IMR-90 (cell line): ENCODE measurements around the gene TRIM24. TPM values are rescaled to one million over a fixed set of nuclear protein-coding genes. Genes with fewer than 3 reads are reported as not detected.

Source experiments
- ATAC-seq: fragments of 200-7000 bp; cut with Tn5 transposase; 2 replicates; pipeline ENCODE4 v1.9.1; 2020; ENCODE audit warnings: low read depth, mild to moderate bottlenecking, moderate library complexity
- BruUV-seq: library from RNA; stranded (reverse); fragments of 400-500 nt; replicated peaks from 2 replicates; lab custom pipeline; 2021; lab: Mats Ljungman, UMichigan
- CTCF ChIA-PET: fragments of 300-600 bp; formaldehyde crosslinking; extraction: SDS; loops from one replicate; lab custom pipeline; 2021; ENCODE audit warnings: antibody characterized with exemption; lab: Yijun Ruan, JAX
- POLR2A ChIA-PET: fragments of 300-600 bp; sonication (Branson Sonifier 250); formaldehyde crosslinking; loops from one replicate; lab custom pipeline; 2022; ENCODE audit warnings: antibody characterized with exemption; ENCODE audit not compliant: unreplicated experiment; lab: Charles Lee
- DNase-seq: peaks from one replicate; pipeline ENCODE4 v3.0.0; 2013
- H2AFZ ChIP-seq: replicated peaks from 2 replicates; pipeline ENCODE3; 2013; ENCODE audit warnings: low read length, mild to moderate bottlenecking; ENCODE audit not compliant: poor library complexity
- H2AK5ac ChIP-seq: 2 replicates; pipeline ENCODE4 v1.6.1; 2013; ENCODE audit warnings: low read depth, low read length, inconsistent platforms
- H2AK9ac ChIP-seq: replicated peaks from 2 replicates; pipeline ENCODE3; 2013; ENCODE audit warnings: mild to moderate bottlenecking, low read depth, low read length, moderate library complexity; ENCODE audit not compliant: poor library complexity
- H2BK120ac ChIP-seq: 2 replicates; pipeline ENCODE4 v1.6.1; 2013; ENCODE audit warnings: low read depth, low read length, inconsistent platforms
- H2BK15ac ChIP-seq: 3 replicates; pipeline ENCODE4 v1.6.1; 2013; ENCODE audit warnings: low read depth, low read length, inconsistent platforms
- H2BK20ac ChIP-seq: 2 replicates; pipeline ENCODE4 v1.6.1; 2013; ENCODE audit warnings: low read depth, mild to moderate bottlenecking, inconsistent platforms, low read length, moderate library complexity
- H2BK5ac ChIP-seq: 2 replicates; pipeline ENCODE4 v1.6.1; 2013; ENCODE audit warnings: mild to moderate bottlenecking, low read depth, low read length, inconsistent platforms; ENCODE audit not compliant: poor library complexity, severe bottlenecking
- H3K14ac ChIP-seq: replicated peaks from 2 replicates; pipeline ENCODE4 v1.6.1; 2013; ENCODE audit warnings: low read depth, low read length, inconsistent platforms
- H3K18ac ChIP-seq: 2 replicates; pipeline ENCODE4 v1.6.1; 2013; ENCODE audit warnings: low read depth, low read length, control low read depth
- H3K23ac ChIP-seq: 2 replicates; pipeline ENCODE4 v1.6.1; 2013; ENCODE audit warnings: low read depth, low read length, inconsistent platforms
- H3K27ac ChIP-seq: 2 replicates; pipeline ENCODE4 v1.5.1; 2013; ENCODE audit warnings: mild to moderate bottlenecking, control low read depth, low read length; ENCODE audit not compliant: insufficient read depth
- H3K27me3 ChIP-seq: 2 replicates; pipeline ENCODE4 v1.6.1; 2013; ENCODE audit warnings: low read length; ENCODE audit not compliant: control insufficient read depth, insufficient read depth
- H3K36me3 ChIP-seq: 2 replicates; pipeline ENCODE4 v1.6.1; 2013; ENCODE audit warnings: low read length, mixed read lengths; ENCODE audit not compliant: control insufficient read depth, insufficient read depth
- H3K4ac ChIP-seq: 2 replicates; pipeline ENCODE4 v1.6.1; 2013; ENCODE audit warnings: low read depth, low read length, inconsistent platforms
- H3K4me1 ChIP-seq: 2 replicates; pipeline ENCODE4 v1.6.1; 2013; ENCODE audit warnings: low read length, mixed read lengths; ENCODE audit not compliant: control insufficient read depth, insufficient read depth
- H3K4me2 ChIP-seq: 2 replicates; pipeline ENCODE4 v1.6.1; 2013; ENCODE audit warnings: low read depth, mild to moderate bottlenecking, control low read depth, low read length, moderate library complexity
- H3K4me3 ChIP-seq: 2 replicates; pipeline ENCODE4 v1.5.1; 2013; ENCODE audit warnings: low read depth, mild to moderate bottlenecking, control low read depth, low read length, moderate library complexity; ENCODE audit not compliant: insufficient read depth
- H3K56ac ChIP-seq: 2 replicates; pipeline ENCODE4 v1.6.1; 2013; ENCODE audit warnings: low read length, inconsistent platforms; ENCODE audit not compliant: insufficient read depth; ENCODE audit errors: extremely low read depth
- H3K79me1 ChIP-seq, 2 experiments: 2 replicates each; pipeline ENCODE4 v1.6.1; 2013; ENCODE audit warnings: low read length in 2 of 2, inconsistent platforms in 1 of 2, low read depth in 1 of 2
- H3K9ac ChIP-seq: 2 replicates; pipeline ENCODE4 v1.6.1; 2013; ENCODE audit warnings: low read depth, low read length, control low read depth
- H3K9me1 ChIP-seq: 2 replicates; pipeline ENCODE4 v1.6.1; 2013; ENCODE audit warnings: low read length, inconsistent platforms; ENCODE audit not compliant: insufficient read depth
- H3K9me3 ChIP-seq: 2 replicates; pipeline ENCODE4 v1.6.1; 2013; ENCODE audit warnings: low read length; ENCODE audit not compliant: control insufficient read depth, insufficient read depth
- H4K20me1 ChIP-seq: 2 replicates; pipeline ENCODE4 v1.6.1; 2013; ENCODE audit warnings: low read length, inconsistent platforms; ENCODE audit not compliant: insufficient read depth
- H4K5ac ChIP-seq: 2 replicates; pipeline ENCODE4 v1.6.1; 2013; ENCODE audit warnings: mild to moderate bottlenecking, low read depth, low read length, control low read depth
- H4K8ac ChIP-seq, 2 experiments: 2 replicates each; pipeline ENCODE4 v1.6.1; 2013; ENCODE audit warnings: low read depth in 2 of 2, low read length in 2 of 2, control low read depth in 1 of 2, inconsistent platforms in 1 of 2
- H4K91ac ChIP-seq: 2 replicates; pipeline ENCODE4 v1.6.1; 2013; ENCODE audit warnings: low read depth, low read length, inconsistent platforms; ENCODE audit not compliant: insufficient read depth
- BHLHE40 ChIP-seq: fragments of 150-350 bp; IDR thresholded peaks from 2 replicates; pipeline ENCODE4 v1.6.1; 2016; ENCODE audit warnings: mild to moderate bottlenecking, low read depth, low read length
- CEBPB ChIP-seq: IDR thresholded peaks from 2 replicates; pipeline ENCODE4 v1.6.1; 2012; ENCODE audit warnings: low read depth, low read length, improper control_type of control experiment
- CHD1 ChIP-seq: IDR thresholded peaks from 2 replicates; pipeline ENCODE4 v1.6.1; 2012; ENCODE audit warnings: low read depth, low read length, improper control_type of control experiment
- CTCF ChIP-seq: conservative IDR thresholded peaks from 2 replicates; pipeline ENCODE4 v1.5.1; 2012; ENCODE audit warnings: mild to moderate bottlenecking, low read depth, low read length, improper control_type of control experiment
- ELK1 ChIP-seq: fragments of 150-350 bp; IDR thresholded peaks from 2 replicates; pipeline ENCODE4 v1.6.1; 2016; ENCODE audit warnings: low read depth, mild to moderate bottlenecking, low read length, moderate library complexity, borderline replicate concordance
- FOS ChIP-seq: fragments of 150-350 bp; IDR thresholded peaks from 2 replicates; pipeline ENCODE4 v1.6.1; 2016; ENCODE audit warnings: low read depth, low read length
- MAFK ChIP-seq: IDR thresholded peaks from 2 replicates; pipeline ENCODE4 v1.6.1; 2012; ENCODE audit warnings: low read depth, low read length, improper control_type of control experiment
- MAZ ChIP-seq: IDR thresholded peaks from 2 replicates; pipeline ENCODE4 v1.6.1; 2012; ENCODE audit warnings: low read depth, mild to moderate bottlenecking, low read length, improper control_type of control experiment, moderate library complexity, borderline replicate concordance
- MXI1 ChIP-seq: IDR thresholded peaks from 2 replicates; pipeline ENCODE4 v1.6.1; 2012; ENCODE audit warnings: low read depth, mild to moderate bottlenecking, low read length, moderate library complexity, borderline replicate concordance
- NFE2L2 ChIP-seq: fragments of 150-350 bp; IDR thresholded peaks from 2 replicates; pipeline ENCODE4 v1.6.1; 2016; ENCODE audit warnings: low read depth, mild to moderate bottlenecking, low read length
- POLR2A ChIP-seq: IDR thresholded peaks from 2 replicates; pipeline ENCODE4 v1.6.1; 2012; ENCODE audit warnings: mild to moderate bottlenecking, low read depth, low read length
- RAD21 ChIP-seq: IDR thresholded peaks from 2 replicates; pipeline ENCODE4 v1.6.1; 2012; ENCODE audit warnings: low read length, improper control_type of control experiment
- RCOR1 ChIP-seq: IDR thresholded peaks from 2 replicates; pipeline ENCODE4 v1.6.1; 2012; ENCODE audit warnings: mild to moderate bottlenecking, low read length, improper control_type of control experiment; ENCODE audit not compliant: insufficient replicate concordance
- RFX5 ChIP-seq: IDR thresholded peaks from 2 replicates; pipeline ENCODE4 v1.8.0; 2012; ENCODE audit warnings: low read depth, mild to moderate bottlenecking, low read length, moderate library complexity
- SMC3 ChIP-seq: fragments of 150-350 bp; IDR thresholded peaks from 2 replicates; pipeline ENCODE4 v1.6.1; 2016; ENCODE audit warnings: low read depth, mild to moderate bottlenecking, antibody characterized with exemption, low read length, moderate library complexity
- USF2 ChIP-seq: fragments of 150-350 bp; IDR thresholded peaks from 2 replicates; pipeline ENCODE4 v1.6.1; 2017; ENCODE audit warnings: mild to moderate bottlenecking, antibody characterized with exemption, low read length, low read depth
- WGBS, 2 experiments: methylation state at CpG; one replicate each; pipeline versions ENCODE4 v1.1.5 to v1.1.7; 2013; ENCODE audit warnings: missing lambda C conversion rate in 2 of 2; ENCODE audit not compliant: insufficient read length in 1 of 2; ENCODE audit errors: extremely low coverage in 2 of 2; 5-methylcytosine and 5-hydroxymethylcytosine counted together
- dilution Hi-C: fragments of 300-500 bp; cut with HindIII; formaldehyde crosslinking; loops from one replicate; pipeline ENCODE4 v1.14.3; 2018; ENCODE audit warnings: low sequenced_read_pairs; ENCODE audit not compliant: unreplicated experiment
- in situ Hi-C: fragments of 300-500 bp; cut with MboI; formaldehyde crosslinking; loops from 3 replicates; pipeline ENCODE4 v1.14.3; 2019; ENCODE audit warnings: low sequenced_read_pairs, inconsistent platforms, mixed read lengths
- intact Hi-C: fragments of 100-400 bp; cut with micrococcal nuclease; formaldehyde crosslinking; loops from 2 replicates; pipeline ENCODE4 v1.10.0; 2022
- polyA plus RNA-seq, 3 experiments: library from polyadenylated mRNA; depleted of rRNA; stranded (reverse); fragments of >200 nt; gene quantifications; 2 replicates each; pipeline ENCODE4 v1.2.3, GENCODE V29; 2012; ENCODE audit warnings: low replicate concordance in 1 of 3
- total RNA-seq: library from RNA; depleted of rRNA; stranded (reverse); fragments of >200 nt; gene quantifications from 2 replicates; pipeline ENCODE4 v1.2.3, GENCODE V29; 2012

TRIM24 gene
- total and polyA plus RNA-seq, 2 of the 4 experiments (the other 2 are of a cell fraction), result 4.1 to 5.7 TPM

GRCh38 chr7:138431517-138431916, 28.5 kb upstream of the TRIM24 start:
- Histone ChIP-seq H2BK120ac (no peak overlapping the region), H3K9ac (no peak overlapping the region), H2BK5ac (no peak overlapping the region), H3K18ac (no peak overlapping the region), H3K4me1 (no peaks in the 10 kb centered on the region), H4K20me1 (no peaks in the 10 kb centered on the region), H3K27me3 (no peaks in the 10 kb centered on the region), H2AFZ (no peak overlapping the region), H4K91ac (no peak overlapping the region), H3K23ac (no peak overlapping the region), H4K8ac (no peak overlapping the region), H3K27ac (no peak overlapping the region), H4K5ac (no peak overlapping the region), H3K4me3 (no peak overlapping the region), H3K9me3 (peaks cover 14% of the 10 kb centered on the region), H2BK15ac (no peak overlapping the region), H3K56ac (no peak overlapping the region), H3K79me1 (no peaks in the 10 kb centered on the region), H2BK20ac (no peak overlapping the region), H3K4ac (no peak overlapping the region), H2AK5ac (no peak overlapping the region), H3K9me1 (no peaks in the 10 kb centered on the region), H3K36me3 (no peaks in the 10 kb centered on the region), H3K14ac (no peak overlapping the region), H3K4me2 (no peak overlapping the region), H2AK9ac (no peak overlapping the region)
- POLR2A ChIA-PET, result no interaction called here
- BruUV-seq, result no TSS peak
- DNase-seq, result no peak
- intact Hi-C loops (no loop called here), dilution Hi-C loops (no loop called here), in situ Hi-C loops (no loop called here)
- TF ChIP-seq NFE2L2 (no peak), RFX5 (no peak), BHLHE40 (no peak), MAZ (no peak), POLR2A (no peak), ELK1 (no peak), FOS (no peak), SMC3 (no peak), MXI1 (no peak), MAFK (no peak), CEBPB (no peak), CTCF (no peak), USF2 (no peak), RCOR1 (no peak), RAD21 (no peak), CHD1 (no peak)
- no peak for ATAC-seq
- no CpG with 5 or more reads among the region's 2 CpGs for WGBS, 2 experiments
- CTCF ChIA-PET, result no interaction called here
